HFFc6 (cell line): ENCODE data around the gene XYLB. TPM values are rescaled to one million over a fixed set of nuclear protein-coding genes. Genes with fewer than 3 reads are reported as not detected.
"Not testable (repeated sequence)": the region's sequence is repeated elsewhere in the genome, so short reads cannot be mapped to it uniquely, and the experiment has no call there.

ENCODE experiments used
- DNase-seq: peaks from one replicate; pipeline ENCODE4 v3.0.0-alpha.2; 2018
- H3K27ac Mint-ChIP-seq: 2 replicates; pipeline ENCODE4 v1.8.0; 2020; ENCODE audit warnings: mild to moderate bottlenecking, mixed read lengths
- H3K27me3 Mint-ChIP-seq: 2 replicates; pipeline ENCODE4 v1.8.0; 2021; ENCODE audit warnings: mild to moderate bottlenecking, moderate library complexity, mixed read lengths; ENCODE audit not compliant: insufficient read depth
- H3K36me3 Mint-ChIP-seq: 2 replicates; pipeline ENCODE4 v1.8.0; 2021; ENCODE audit warnings: low read depth, mixed read lengths
- H3K4me1 Mint-ChIP-seq: 2 replicates; pipeline ENCODE4 v1.8.0; 2020; ENCODE audit warnings: low read depth, mixed read lengths
- H3K4me3 Mint-ChIP-seq: 2 replicates; pipeline ENCODE4 v1.8.0; 2020; ENCODE audit warnings: mild to moderate bottlenecking, moderate library complexity, mixed read lengths
- H3K9me3 Mint-ChIP-seq: 2 replicates; pipeline ENCODE4 v1.8.0; 2020; ENCODE audit warnings: mild to moderate bottlenecking, mixed read lengths
- CTCF ChIP-seq: fragments of 200-600 bp; sonication (generic); IDR thresholded peaks from 2 replicates; pipeline ENCODE4 v1.5.0; 2021; ENCODE audit warnings: antibody characterized with exemption, mild to moderate bottlenecking
- long read RNA-seq: library from polyadenylated mRNA; unstranded; transcript quantifications from one replicate; pipeline ENCODE4 v2.0.0, GENCODE V29; 2019
- total RNA-seq, 6 experiments: library from RNA; stranded (reverse); fragmentation: NEBNext Ultra II Directional; extraction: Animal tissue kit (Norgen Biotek cat#: 25700); gene quantifications; 2 replicates in 1 of 6; 3 replicates in 5 of 6; pipeline ENCODE4 v1.2.3, GENCODE V29; 2021

Gene XYLB
- total RNA-seq, result 1 to 10 TPM; 5.1 to 8.0 (median 6.2) TPM
- long read RNA-seq, partial matches to known transcripts, result 3 of 7 reads
- long read RNA-seq, other reads (novel, unspliced or antisense), result 3 of 7 reads

GRCh38 chr3:38346587-38347410, at the start of gene XYLB:
XYLB (plus strand) TSS chr3:38346785; CDS start chr3:38346869, 84 bp downstream.
- peak; percentile 86 for TF ChIP-seq CTCF
- Mint-ChIP-seq H3K27ac (no peak within 1 kb of the TSS; the same call in 1 of the 2 replicates), H3K4me3 (peak within 1 kb of the TSS; percentile 81), H3K4me1 (peaks cover 26% of the 10 kb centered on the region), H3K9me3 (peaks cover 5% of the 10 kb centered on the region; the same call in 1 of the 2 replicates), H3K27me3 (peaks cover 3% of the 10 kb centered on the region; the same call in 1 of the 2 replicates), H3K36me3 (0 out of 2 replicates have a peak, but pooled peaks cover 3% of the 10 kb centered on the region)
- peak; percentile 71 for DNase-seq

GRCh38 chr3:38297053-38297452, 49.5 kb upstream of the XYLB start:
- not testable (repeated sequence) for H3K4me1 Mint-ChIP-seq, DNase-seq, H3K36me3 Mint-ChIP-seq, H3K9me3 Mint-ChIP-seq, H3K4me3 Mint-ChIP-seq, H3K27ac Mint-ChIP-seq
- H3K27me3 Mint-ChIP-seq, result peaks cover 18% of the 10 kb centered on the region

- Mint-ChIP-seq H3K4me3 (no peak overlapping the region), H3K4me1 (no peaks in the 10 kb centered on the region), H3K9me3 (no peaks in the 10 kb centered on the region)
These were observed 49.0 kb upstream of the XYLB start for GRCh38 chr3:38297537-38297936.

GRCh38 chr3:38297947-38298711, 48.5 kb upstream of the XYLB start:
- H3K27ac Mint-ChIP-seq, result no peak overlapping the region
- peaks cover 18% of the 10 kb centered on the region for H3K27me3 Mint-ChIP-seq
- peak; percentile 78 for TF ChIP-seq CTCF
- no peaks in the 10 kb centered on the region for H3K36me3 Mint-ChIP-seq
- H3K4me1 Mint-ChIP-seq, result no peaks in the 10 kb centered on the region
- peak; percentile 8 for DNase-seq
- no peaks in the 10 kb centered on the region for H3K9me3 Mint-ChIP-seq
- H3K4me3 Mint-ChIP-seq, result no peak overlapping the region

More at GRCh38 chr3:38297537-38297936, 49.0 kb upstream of the XYLB start:
- no peak for TF ChIP-seq CTCF
- Mint-ChIP-seq H3K27ac (no peak overlapping the region), H3K27me3 (peaks cover 18% of the 10 kb centered on the region), H3K36me3 (no peaks in the 10 kb centered on the region)
- DNase-seq, result no peak

- TF ChIP-seq CTCF, result no peak
- DNase-seq, result no peak
- no peaks in the 10 kb centered on the region for H3K9me3 Mint-ChIP-seq
- no peak overlapping the region for H3K27ac Mint-ChIP-seq
- no peak overlapping the region for H3K4me3 Mint-ChIP-seq
- no peaks in the 10 kb centered on the region; the same call in 1 of the 2 replicates for H3K4me1 Mint-ChIP-seq
- H3K36me3 Mint-ChIP-seq, result no peaks in the 10 kb centered on the region
- H3K27me3 Mint-ChIP-seq, result peaks cover 19% of the 10 kb centered on the region
These were observed 39.6 kb upstream of the XYLB start for GRCh38 chr3:38306941-38307340.
